Neuronal stem cell (in vitro differentiated cells): ENCODE data around the gene NOX5.

ENCODE experiments used
- DNase-seq: peaks from one replicate; pipeline ENCODE4 v3.0.0-alpha.2; 2013; ENCODE audit warnings: low spot score
- H2AFZ ChIP-seq: one replicate; pipeline ENCODE4 v1.6.1; 2013; ENCODE audit warnings: mild to moderate bottlenecking, low read length, inconsistent platforms
- H2AK5ac ChIP-seq: 2 replicates; pipeline ENCODE4 v1.6.1; 2013; ENCODE audit warnings: low read depth, mild to moderate bottlenecking, inconsistent platforms, low read length, moderate library complexity, mixed read lengths
- H2BK120ac ChIP-seq: 2 replicates; pipeline ENCODE4 v1.6.1; 2013; ENCODE audit warnings: low read depth, mild to moderate bottlenecking, inconsistent platforms, low read length, moderate library complexity, mixed read lengths
- H2BK12ac ChIP-seq: one replicate; pipeline ENCODE4 v1.6.1; 2013; ENCODE audit warnings: low read length, inconsistent platforms
- H2BK15ac ChIP-seq: 2 replicates; pipeline ENCODE4 v1.6.1; 2013; ENCODE audit warnings: mild to moderate bottlenecking, low read length, inconsistent platforms, mixed read lengths
- H2BK5ac ChIP-seq: one replicate; pipeline ENCODE4 v1.6.1; 2013; ENCODE audit warnings: inconsistent platforms, mild to moderate bottlenecking, low read length, moderate library complexity
- H3K14ac ChIP-seq: one replicate; pipeline ENCODE4 v1.6.1; 2013; ENCODE audit warnings: low read length, inconsistent platforms
- H3K18ac ChIP-seq: 2 replicates; pipeline ENCODE4 v1.6.1; 2013; ENCODE audit warnings: low read length, inconsistent platforms
- H3K23ac ChIP-seq: 2 replicates; pipeline ENCODE4 v1.6.1; 2013; ENCODE audit warnings: low read depth, mild to moderate bottlenecking, mixed read lengths, low read length, inconsistent platforms; ENCODE audit not compliant: poor library complexity
- H3K27ac ChIP-seq: replicated peaks from 3 replicates; pipeline ENCODE4 v1.5.1; 2013; ENCODE audit warnings: low read length, inconsistent platforms
- H3K27me3 ChIP-seq, 3 experiments: 2 replicates each; pipeline ENCODE4 v1.6.1; 2013; ENCODE audit warnings: low read length in 3 of 3, mild to moderate bottlenecking in 2 of 3, inconsistent platforms in 1 of 3, low read depth in 1 of 3, mixed read lengths in 1 of 3, moderate library complexity in 1 of 3; ENCODE audit not compliant: control insufficient read depth in 3 of 3, insufficient read depth in 3 of 3
- H3K36me3 ChIP-seq, 2 donors: replicated peaks in 1 of 2; 2 replicates each; pipeline ENCODE4 v1.6.1; 2013; ENCODE audit warnings: low read length in 2 of 2; ENCODE audit not compliant: control insufficient read depth in 2 of 2, insufficient read depth in 2 of 2
- H3K4ac ChIP-seq: 2 replicates; pipeline ENCODE4 v1.6.1; 2013; ENCODE audit warnings: inconsistent platforms, mild to moderate bottlenecking, low read length, moderate library complexity
- H3K4me1 ChIP-seq, 2 donors: 1 replicate in 1 of 2; 2 replicates in 1 of 2; pipeline ENCODE4 v1.6.1; 2013; ENCODE audit warnings: low read length in 2 of 2, low read depth in 1 of 2; ENCODE audit not compliant: control insufficient read depth in 2 of 2, insufficient read depth in 1 of 2
- H3K4me2 ChIP-seq: one replicate; pipeline ENCODE4 v1.6.1; 2013; ENCODE audit warnings: mild to moderate bottlenecking, low read length, inconsistent platforms; ENCODE audit not compliant: insufficient read depth, poor library complexity, severe bottlenecking
- H3K4me3 ChIP-seq, 2 donors: 2 replicates each; pipeline ENCODE4 v1.5.1; 2013; ENCODE audit warnings: low read length in 2 of 2, mild to moderate bottlenecking in 2 of 2, inconsistent platforms in 1 of 2, moderate library complexity in 1 of 2
- H3K79me1 ChIP-seq: one replicate; pipeline ENCODE4 v1.6.1; 2013; ENCODE audit warnings: low read depth, mild to moderate bottlenecking, inconsistent platforms, low read length, moderate library complexity
- H3K9ac ChIP-seq: one replicate; pipeline ENCODE4 v1.6.1; 2013; ENCODE audit warnings: mild to moderate bottlenecking, low read depth, low read length, inconsistent platforms; ENCODE audit not compliant: poor library complexity
- H3K9me3 ChIP-seq, 2 donors: replicated peaks in 1 of 2; 2 replicates each; pipeline versions ENCODE3 to v1.6.1; 2013; ENCODE audit warnings: low read length in 2 of 2, mild to moderate bottlenecking in 2 of 2, inconsistent platforms in 1 of 2, low read depth in 1 of 2, mixed read lengths in 1 of 2, moderate library complexity in 1 of 2; ENCODE audit not compliant: control insufficient read depth in 2 of 2, insufficient read depth in 1 of 2
- H4K8ac ChIP-seq: one replicate; pipeline ENCODE4 v1.6.1; 2013; ENCODE audit warnings: low read depth, mild to moderate bottlenecking, inconsistent platforms, low read length, moderate library complexity
- H4K91ac ChIP-seq: one replicate; pipeline ENCODE4 v1.6.1; 2013; ENCODE audit warnings: low read length, low read depth, mild to moderate bottlenecking, inconsistent platforms; ENCODE audit not compliant: poor library complexity
- WGBS, 2 donors: extraction: QIAGEN DNeasy Blood & Tissue Kit; methylation state at CpG; one replicate each; pipeline ENCODE4 v1.1.7; 2013; ENCODE audit warnings: missing lambda C conversion rate in 2 of 2, mixed read lengths in 1 of 2; ENCODE audit not compliant: insufficient read length in 2 of 2, insufficient replicate concordance in 1 of 2; ENCODE audit errors: extremely low coverage in 2 of 2; 5-methylcytosine and 5-hydroxymethylcytosine counted together

Gene NOX5

GRCh38 chr15:68979816-68980215 lies 34.7 kb upstream of the NOX5 start:
- no peak overlapping the region for H3K14ac ChIP-seq
- H3K27ac ChIP-seq: no peak overlapping the region
- no peak overlapping the region for H2BK15ac ChIP-seq
- H3K23ac ChIP-seq: no peak overlapping the region
- WGBS, 2 donors: no CpG with 5 or more reads among the region's 1 CpG
- H3K27me3 ChIP-seq: no peaks in the 10 kb centered on the region
- no peaks in the 10 kb centered on the region for H3K36me3 ChIP-seq
- no peak overlapping the region for H2AK5ac ChIP-seq
- H2BK5ac ChIP-seq: no peak overlapping the region
- DNase-seq: no peak
- no peak overlapping the region for H4K91ac ChIP-seq
- no peak overlapping the region for H3K9ac ChIP-seq
- H2BK12ac ChIP-seq: no peak overlapping the region
- H3K4me3 ChIP-seq: no peak overlapping the region
- H3K79me1 ChIP-seq: no peaks in the 10 kb centered on the region
- no peak overlapping the region for H3K4ac ChIP-seq
- H4K8ac ChIP-seq: no peak overlapping the region
- no peak overlapping the region for H2AFZ ChIP-seq
- H2BK120ac ChIP-seq: no peak overlapping the region
- H3K9me3 ChIP-seq: no peaks in the 10 kb centered on the region
- no peak overlapping the region for H3K4me2 ChIP-seq
- H3K18ac ChIP-seq: no peak overlapping the region
- H3K4me1 ChIP-seq: no peaks in the 10 kb centered on the region

- no peak for DNase-seq
- H3K9me3 ChIP-seq: no peaks in the 10 kb centered on the region
Measured at GRCh38 chr15:68980786-68981185, 33.7 kb upstream of the NOX5 start.

GRCh38 chr15:68981941-68982340 lies 32.6 kb upstream of the NOX5 start:
- Histone ChIP-seq H3K4me2 (no peak overlapping the region), H2AFZ (no peak overlapping the region), H4K8ac (no peak overlapping the region), H3K27me3 (no peaks in the 10 kb centered on the region), H3K4ac (no peak overlapping the region), H4K91ac (no peak overlapping the region), H3K79me1 (no peaks in the 10 kb centered on the region), H3K4me3 (no peak overlapping the region), H3K27ac (no peak overlapping the region), H2BK12ac (no peak overlapping the region), H2BK5ac (no peak overlapping the region), H3K36me3 (no peaks in the 10 kb centered on the region), H2AK5ac (no peak overlapping the region), H3K4me1 (no peaks in the 10 kb centered on the region), H2BK15ac (no peak overlapping the region), H2BK120ac (no peak overlapping the region), H3K9me3 (no peaks in the 10 kb centered on the region), H3K9ac (no peak overlapping the region), H3K14ac (no peak overlapping the region), H3K18ac (no peak overlapping the region), H3K23ac (no peak overlapping the region)
- WGBS, 2 donors: no CpG with 5 or more reads among the region's 4 CpGs
- no peak for DNase-seq

More at GRCh38 chr15:68980786-68981185, 33.7 kb upstream of the NOX5 start:
- no peak overlapping the region for H2AK5ac ChIP-seq
- no peak overlapping the region for H3K27ac ChIP-seq
- no peak overlapping the region for H2BK12ac ChIP-seq
- H2AFZ ChIP-seq: no peak overlapping the region
- H3K4me2 ChIP-seq: no peak overlapping the region
- H3K9ac ChIP-seq: no peak overlapping the region
- H3K4ac ChIP-seq: no peak overlapping the region
- H3K4me1 ChIP-seq: no peaks in the 10 kb centered on the region
- H4K91ac ChIP-seq: no peak overlapping the region
- no peaks in the 10 kb centered on the region for H3K36me3 ChIP-seq
- no peak overlapping the region for H2BK15ac ChIP-seq
- H3K4me3 ChIP-seq: no peak overlapping the region
- no peak overlapping the region for H2BK120ac ChIP-seq
- H3K18ac ChIP-seq: no peak overlapping the region
- H3K79me1 ChIP-seq: no peaks in the 10 kb centered on the region
- no peak overlapping the region for H4K8ac ChIP-seq
- H2BK5ac ChIP-seq: no peak overlapping the region
- H3K14ac ChIP-seq: no peak overlapping the region
- no peak overlapping the region for H3K23ac ChIP-seq
- H3K27me3 ChIP-seq: no peaks in the 10 kb centered on the region

DNA sequence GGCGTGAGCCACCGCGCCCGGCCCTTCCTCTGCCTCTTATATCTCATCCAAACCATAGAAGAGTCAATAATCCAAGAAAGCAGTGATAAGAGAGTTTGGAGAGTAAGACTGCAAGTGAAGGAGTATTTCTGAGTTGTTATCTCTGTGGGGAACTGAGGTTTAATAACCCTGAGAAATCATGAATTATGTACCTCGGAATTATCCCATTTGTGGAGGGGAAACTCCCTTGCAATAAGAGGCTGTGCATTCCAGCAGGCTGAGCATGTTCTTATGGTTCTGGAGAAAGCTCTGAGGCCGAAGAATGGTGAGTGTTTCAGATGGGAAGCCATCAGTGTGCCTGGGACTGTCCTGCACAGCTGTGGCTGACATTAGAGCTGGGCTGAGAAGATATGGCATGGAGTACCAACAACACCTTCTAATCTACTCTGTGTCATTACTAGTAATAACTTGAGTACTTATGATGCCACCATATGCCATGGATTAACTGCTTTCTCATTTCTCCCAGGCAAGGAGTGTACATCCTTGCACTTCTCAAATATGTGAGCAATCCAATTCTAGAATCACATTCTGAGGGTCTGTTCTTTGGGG lies 31.4 kb upstream of the NOX5 start:
- Histone ChIP-seq H3K4me3 (no peak overlapping the region), H2BK120ac (no peak overlapping the region), H2AK5ac (no peak overlapping the region), H3K23ac (no peak overlapping the region), H3K79me1 (no peaks in the 10 kb centered on the region), H3K4ac (no peak overlapping the region), H2BK12ac (no peak overlapping the region), H3K14ac (no peak overlapping the region), H3K4me1 (no peaks in the 10 kb centered on the region), H3K27me3 (no peaks in the 10 kb centered on the region), H3K36me3 (no peaks in the 10 kb centered on the region), H3K9me3 (no peaks in the 10 kb centered on the region), H4K91ac (no peak overlapping the region), H3K4me2 (no peak overlapping the region), H2AFZ (no peak overlapping the region), H2BK15ac (no peak overlapping the region), H4K8ac (no peak overlapping the region), H3K27ac (no peak overlapping the region), H3K9ac (no peak overlapping the region), H3K18ac (no peak overlapping the region), H2BK5ac (no peak overlapping the region)
- DNase-seq: no peak
- WGBS, 2 donors: no CpG with 5 or more reads among the region's 6 CpGs
